ENCODE results near the gene RGS7.

- no peak for TF ChIP-seq EZH2phosphoT487 (IDR thresholded peaks at IDR 0.05; ENCODE audit: insufficient read depth, low read depth)
- TF ChIP-seq EZH2 (IDR thresholded peaks at IDR 0.05; ENCODE audit: insufficient read depth, poor library complexity, severe bottlenecking) = no peak
Measured at GRCh38 chr1:241265428-241265827, 91.6 kb downstream of the RGS7 start.

Data from GM23248 (cell line).